Skeletal muscle cell (primary cell): ENCODE measurements around the gene RIPK4.
A peak's percentile ranks its signal among the peaks of the same experiment; 100 is the strongest.
"Not testable (repeated sequence)": the region's sequence is repeated elsewhere in the genome, so short reads cannot be mapped to it uniquely, and the experiment has no call there.

Experiments
- DNase-seq: peaks from one replicate; pipeline ENCODE4 v3.0.0-alpha.2; 2010; ENCODE audit warnings: low read depth
- H3K4me3 ChIP-seq: 2 replicates; pipeline ENCODE4 v1.5.1; 2011; ENCODE audit warnings: low read depth, mild to moderate bottlenecking, control low read depth, low read length, moderate library complexity

RIPK4 gene

DNA sequence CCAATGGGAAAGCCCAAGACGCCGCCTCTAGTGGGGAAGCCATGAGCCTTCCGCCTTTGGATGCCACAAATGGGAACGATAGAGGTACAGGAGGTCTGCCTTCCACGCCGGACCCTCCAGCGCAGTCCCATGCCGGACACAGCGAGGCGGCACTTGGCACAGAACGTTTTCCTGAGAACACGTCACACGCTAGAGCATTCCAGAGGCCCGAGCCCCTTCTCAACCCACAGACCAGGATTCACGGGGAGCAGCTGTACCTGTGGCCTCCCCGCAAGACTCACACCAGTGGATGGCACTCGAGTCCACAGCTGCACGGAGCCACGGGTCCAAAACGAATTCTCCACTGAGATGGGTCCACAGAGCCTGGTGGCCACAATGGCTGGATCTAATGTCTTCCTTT lies 31.5 kb upstream of the RIPK4 start:
- DNase-seq: no peak

GRCh38 chr21:41796476-41797080 lies 29.7 kb upstream of the RIPK4 start:
- H3K4me3 ChIP-seq: no peak overlapping the region
- no peak for DNase-seq

More for the DNA sequence above, 31.5 kb upstream of the RIPK4 start:
- no peak overlapping the region for H3K4me3 ChIP-seq

DNA sequence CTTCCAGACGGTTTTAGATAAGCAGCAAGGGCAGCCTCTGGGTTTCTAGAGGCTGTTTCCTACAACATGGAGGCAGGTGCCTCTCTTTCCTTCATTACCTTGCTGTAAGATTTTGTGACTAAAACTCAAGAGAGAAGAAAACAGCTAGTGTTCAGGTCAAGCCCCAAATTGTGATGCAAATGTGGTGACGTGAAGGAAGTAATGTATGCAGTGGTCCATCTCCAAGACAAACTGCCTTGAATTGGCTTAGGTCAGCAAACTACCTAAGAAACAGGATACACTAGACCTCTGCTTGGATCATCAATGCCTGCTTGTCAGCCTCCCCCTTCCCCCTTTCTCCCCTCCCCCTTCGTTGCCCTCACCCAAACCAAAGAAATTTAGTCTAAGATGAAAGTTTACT lies 28.9 kb upstream of the RIPK4 start:
- DNase-seq: no peak
- H3K4me3 ChIP-seq: no peak overlapping the region

DNA sequence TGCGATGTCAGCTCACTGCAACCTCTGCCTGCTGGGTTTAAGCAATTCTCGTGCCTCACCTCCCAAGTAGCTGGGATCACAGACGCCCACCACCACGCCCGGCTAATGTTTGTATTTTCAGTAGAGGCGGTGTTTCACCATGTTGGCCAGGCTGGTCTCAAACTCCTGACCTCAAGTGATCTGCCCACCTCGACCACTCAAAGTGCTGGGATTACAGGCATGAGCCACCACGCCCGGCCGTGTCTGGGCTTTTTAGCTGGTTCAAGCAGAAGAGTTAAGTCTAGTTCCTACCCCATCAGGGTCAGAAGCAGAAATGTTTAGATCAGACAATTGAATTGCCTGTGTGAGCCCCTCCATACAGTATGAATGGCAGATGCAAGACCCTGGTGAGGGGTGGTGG lies 27.7 kb upstream of the RIPK4 start:
- no peak for DNase-seq
- H3K4me3 ChIP-seq: no peak overlapping the region

DNA sequence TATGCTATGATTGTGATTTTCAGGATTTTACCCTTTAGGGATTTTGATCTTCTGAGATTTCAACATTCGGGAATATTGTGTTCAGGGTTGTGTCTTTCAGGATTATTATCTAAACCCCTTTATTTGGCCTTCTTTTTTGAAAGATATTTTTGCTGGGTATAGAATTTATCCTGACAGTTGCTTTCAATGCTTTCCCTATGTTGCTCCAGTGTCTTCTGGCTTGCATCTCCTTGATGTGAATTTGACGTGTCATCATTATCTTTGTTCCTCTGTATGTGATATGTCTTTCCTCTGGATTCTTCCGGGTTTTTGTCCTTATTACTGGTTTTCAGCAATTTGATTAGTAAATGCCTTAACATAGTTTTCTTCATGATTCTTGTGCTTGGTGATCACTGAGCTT lies 25.9 kb upstream of the RIPK4 start:
- H3K4me3 ChIP-seq: no peak overlapping the region
- DNase-seq: no peak

DNA sequence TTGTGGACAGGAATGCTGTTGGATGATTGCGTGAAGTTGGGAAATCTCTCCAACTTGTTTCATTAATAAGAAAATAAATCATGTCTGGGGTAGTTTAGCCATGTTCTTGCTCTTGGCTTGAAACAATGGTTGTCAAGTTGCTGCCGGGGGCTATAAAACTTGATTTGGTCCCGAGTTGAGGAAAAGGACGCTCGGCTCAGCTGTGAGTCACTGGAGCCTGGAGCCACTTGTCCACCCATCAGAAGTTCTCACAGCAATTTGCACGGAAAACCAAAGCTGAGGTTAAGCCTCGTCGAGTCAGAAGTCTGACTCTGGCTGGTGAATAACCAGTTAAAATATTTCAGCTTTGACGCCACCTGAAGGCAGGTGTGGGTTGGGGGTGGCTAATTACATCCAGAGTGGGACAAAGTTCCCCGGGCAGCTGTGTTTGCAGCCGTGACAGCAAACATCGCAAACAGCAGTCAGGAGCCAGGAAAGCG lies 19.7 kb upstream of the RIPK4 start:
- DNase-seq: peak; percentile 23
- no peak overlapping the region for H3K4me3 ChIP-seq

GRCh38 chr21:41785262-41785661 lies 18.4 kb upstream of the RIPK4 start:
- not testable (repeated sequence) for H3K4me3 ChIP-seq

GRCh38 chr21:41784456-41785102 lies 17.7 kb upstream of the RIPK4 start:
- H3K4me3 ChIP-seq: no peak overlapping the region
- no peak for DNase-seq

More at GRCh38 chr21:41785262-41785661, 18.4 kb upstream of the RIPK4 start:
- not testable (repeated sequence) for DNase-seq

DNA sequence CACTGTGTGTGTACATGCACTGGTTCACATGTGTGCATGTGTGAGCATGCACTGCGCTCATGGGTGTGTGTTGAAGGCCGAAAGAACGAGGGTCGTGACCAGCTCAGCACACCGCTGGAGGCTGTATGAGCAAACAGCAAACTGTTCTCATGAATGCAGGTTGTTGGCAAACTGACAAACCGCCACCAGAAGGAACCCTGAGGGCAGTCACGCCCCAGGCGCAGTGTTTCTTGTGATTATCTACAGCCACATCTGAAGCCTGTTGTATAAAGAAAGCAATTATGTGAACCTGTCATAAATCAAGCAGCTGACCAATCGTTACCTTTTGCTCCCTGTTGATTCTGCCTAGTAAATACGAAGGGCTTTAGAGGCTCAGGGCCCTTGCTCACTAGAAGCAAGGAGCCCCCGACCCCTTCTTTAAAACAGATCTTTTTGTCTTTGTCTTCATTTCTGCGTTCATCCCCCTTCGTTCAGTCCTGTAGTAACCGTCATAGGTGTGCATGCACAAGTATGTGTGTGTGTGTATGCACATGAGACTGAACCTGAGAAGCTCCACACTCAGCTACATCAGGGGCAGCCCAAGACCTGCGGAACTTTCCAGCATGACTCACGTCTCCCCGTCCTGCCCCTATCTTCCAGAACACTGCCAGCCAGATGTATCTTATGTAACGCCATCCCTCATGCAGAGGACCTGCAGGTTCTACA lies 16.8 kb upstream of the RIPK4 start:
- no peak for DNase-seq
- H3K4me3 ChIP-seq: no peak overlapping the region

DNA sequence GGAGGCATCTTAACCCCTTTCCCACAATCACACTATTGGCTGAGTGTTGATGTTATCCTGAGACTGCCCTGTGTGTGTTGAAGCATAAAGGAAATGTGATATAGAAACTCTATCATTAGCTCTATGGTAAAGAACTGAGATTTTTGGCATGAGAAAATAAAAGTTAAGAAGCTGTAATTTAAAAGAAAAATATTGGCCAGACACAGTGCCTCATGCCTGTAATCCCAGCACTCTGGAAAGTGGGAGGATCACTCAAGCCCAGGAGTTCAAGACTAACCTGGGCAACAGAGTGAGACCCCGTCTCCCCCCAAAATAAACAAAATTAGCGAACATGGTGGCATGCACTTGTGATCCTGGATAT lies 14.2 kb upstream of the RIPK4 start:
- H3K4me3 ChIP-seq: no peak overlapping the region
- DNase-seq: no peak

DNA sequence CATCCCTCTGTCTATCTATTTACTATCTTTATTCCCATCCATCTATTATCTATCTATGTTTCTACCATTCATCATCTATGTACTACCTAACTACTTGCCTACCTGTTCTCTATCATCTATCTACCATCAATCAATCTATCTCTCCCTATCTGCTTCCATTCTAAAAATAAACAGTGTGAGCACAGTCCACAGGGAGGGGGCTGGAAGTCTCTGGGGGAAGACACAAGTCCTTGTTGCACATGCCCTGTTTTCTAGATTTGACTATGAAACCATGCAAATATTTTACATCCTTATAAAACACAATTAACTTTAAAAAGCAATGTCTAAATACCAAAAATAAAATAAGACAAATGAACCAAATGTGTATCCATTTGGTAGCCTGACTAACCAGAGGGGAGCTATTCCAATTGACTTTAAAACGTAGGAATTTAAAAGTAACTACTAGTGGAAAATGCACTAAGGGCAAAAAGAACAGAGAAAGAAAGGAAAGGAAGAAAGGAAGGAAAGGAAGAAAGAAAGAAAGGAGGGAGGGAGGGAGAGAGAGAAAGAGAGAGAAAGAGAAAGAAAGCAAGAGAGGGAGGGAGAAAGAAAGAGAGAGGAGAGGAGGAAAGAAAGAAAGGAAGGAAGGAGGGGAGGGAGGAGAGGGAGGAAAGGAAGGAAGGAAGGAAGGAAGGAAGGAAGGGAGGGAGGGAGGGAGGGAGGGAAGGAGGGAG lies 13.6 kb upstream of the RIPK4 start:
- DNase-seq: no peak
- H3K4me3 ChIP-seq: no peak overlapping the region

- H3K4me3 ChIP-seq: no peak overlapping the region
- no peak for DNase-seq
Observed at GRCh38 chr21:41779659-41780058, 12.8 kb upstream of the RIPK4 start.

- no peak overlapping the region for H3K4me3 ChIP-seq
- no peak for DNase-seq
Observed at GRCh38 chr21:41778930-41779600, 12.2 kb upstream of the RIPK4 start.

DNA sequence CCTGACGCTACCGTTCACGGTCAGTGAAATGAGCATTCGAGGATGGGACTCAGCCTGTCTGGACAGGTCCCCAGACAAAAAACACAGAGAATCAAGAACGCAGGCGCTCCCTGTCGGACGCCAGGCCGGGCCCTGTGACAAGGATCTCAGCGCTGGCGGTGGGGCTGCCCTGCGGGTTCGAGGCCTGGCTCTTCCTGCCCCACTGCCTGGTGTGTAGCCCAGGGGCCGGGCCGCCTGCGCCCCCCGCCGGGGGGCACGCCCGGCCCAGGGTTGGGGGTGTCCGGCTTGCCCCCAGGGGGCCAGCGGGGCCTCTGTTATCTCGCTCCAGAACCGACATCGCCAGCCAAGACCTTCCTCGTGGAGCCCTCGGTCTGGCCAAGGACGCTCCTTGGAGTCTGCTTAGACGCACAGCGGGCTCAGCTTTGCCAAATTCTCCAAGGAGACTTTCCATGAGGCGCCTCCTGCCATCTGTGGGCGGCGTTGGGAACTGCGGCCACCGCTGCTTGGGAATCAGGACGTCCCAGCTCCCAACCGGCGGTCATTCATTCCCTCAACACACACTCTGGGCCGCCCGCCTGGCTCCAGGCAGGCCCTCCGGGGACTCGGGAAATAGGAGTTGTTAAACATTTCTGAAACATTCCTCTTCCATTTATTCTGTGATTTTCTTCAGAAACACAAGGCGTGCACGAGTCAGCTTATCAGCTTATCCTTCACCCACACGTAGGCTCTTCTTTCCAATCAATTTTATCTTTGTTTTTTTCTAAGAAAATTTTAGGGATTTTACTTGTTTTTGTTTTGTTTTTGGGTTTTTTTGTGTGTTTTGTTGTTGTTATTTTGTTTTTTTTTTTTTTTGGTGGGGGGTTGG lies 11.3 kb upstream of the RIPK4 start:
- peak overlapping the region; percentile 13 for H3K4me3 ChIP-seq
- DNase-seq: peak; percentile 56

DNA sequence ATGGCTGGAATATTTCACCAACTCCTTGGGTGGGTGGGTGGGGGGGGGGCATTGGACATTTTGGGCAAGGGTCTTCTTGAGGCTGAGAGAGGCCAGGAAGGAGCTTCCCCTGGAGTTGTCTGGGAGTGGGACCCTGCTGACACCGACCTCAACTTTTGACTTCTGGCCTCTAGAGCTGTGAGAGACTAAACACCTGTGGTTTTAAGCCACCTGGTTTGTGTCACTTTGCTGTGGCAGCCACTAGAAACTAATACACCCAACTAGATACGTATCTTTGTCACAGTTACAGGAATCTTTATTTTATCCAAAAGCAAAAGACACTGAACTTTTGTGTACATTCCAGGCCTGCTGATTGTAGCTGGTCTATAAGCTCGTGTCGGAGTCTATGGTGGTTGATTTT lies 9.9 kb upstream of the RIPK4 start:
- no peak for DNase-seq
- H3K4me3 ChIP-seq: no peak overlapping the region

DNA sequence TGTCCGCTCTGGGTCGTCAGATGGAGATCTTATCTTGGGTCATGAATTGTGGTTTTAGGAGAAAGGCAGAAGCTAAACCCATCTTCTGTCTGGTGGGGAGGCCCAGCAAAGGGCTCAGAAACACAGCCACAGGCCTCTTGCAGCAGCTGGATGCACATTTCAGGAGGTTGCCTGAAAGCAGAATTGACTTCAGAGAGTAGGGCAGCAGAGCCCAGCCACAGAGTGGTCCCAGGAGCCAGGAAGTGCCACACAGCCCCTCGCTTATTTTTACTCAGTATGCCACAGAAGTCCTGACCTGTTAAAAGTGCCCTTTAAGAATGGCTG lies 8.3 kb upstream of the RIPK4 start:
- no peak overlapping the region for H3K4me3 ChIP-seq
- no peak for DNase-seq

GRCh38 chr21:41774467-41775148 lies 7.8 kb upstream of the RIPK4 start:
- no peak overlapping the region for H3K4me3 ChIP-seq
- DNase-seq: no peak

- no peak for DNase-seq
- no peak overlapping the region for H3K4me3 ChIP-seq
Observed at GRCh38 chr21:41772351-41773080, 5.7 kb upstream of the RIPK4 start.
